ENCODE data around the gene SERP2.

SERP2 gene

GRCh38 chr13:44435919-44436510 is 62.4 kb downstream of the SERP2 start:
- no peak for DNase-seq

- DNase-seq, result peak in 3 of 5 experiments; percentile 28 to 32 (median 29)
These were observed 63.1 kb downstream of the SERP2 start for GRCh38 chr13:44436589-44437337.

- DNase-seq, result peak in 2 of 5 experiments; percentile 26 to 46
These were observed 64.0 kb downstream of the SERP2 start for GRCh38 chr13:44437356-44438233.

- DNase-seq, result no peak
These were observed 64.6 kb downstream of the SERP2 start for GRCh38 chr13:44438234-44438579.

- no peak for DNase-seq
These were observed 65.9 kb downstream of the SERP2 start for GRCh38 chr13:44439452-44440024.

- no peak for DNase-seq
These were observed 66.5 kb downstream of the SERP2 start for GRCh38 chr13:44440046-44440608.

Data from T-helper 2 cell (primary cell).